ENCODE measurements around the gene KLLN.
A peak's percentile ranks its signal among the peaks of the same experiment; 100 is the strongest.
"Not testable (repeated sequence)": the region's sequence is repeated elsewhere in the genome, so short reads cannot be mapped to it uniquely, and the experiment has no call there.

The KLLN gene

GRCh38 chr10:87829986-87830729 lies 33.2 kb downstream of the KLLN start:
- TF ChIP-seq, protein P1, sequence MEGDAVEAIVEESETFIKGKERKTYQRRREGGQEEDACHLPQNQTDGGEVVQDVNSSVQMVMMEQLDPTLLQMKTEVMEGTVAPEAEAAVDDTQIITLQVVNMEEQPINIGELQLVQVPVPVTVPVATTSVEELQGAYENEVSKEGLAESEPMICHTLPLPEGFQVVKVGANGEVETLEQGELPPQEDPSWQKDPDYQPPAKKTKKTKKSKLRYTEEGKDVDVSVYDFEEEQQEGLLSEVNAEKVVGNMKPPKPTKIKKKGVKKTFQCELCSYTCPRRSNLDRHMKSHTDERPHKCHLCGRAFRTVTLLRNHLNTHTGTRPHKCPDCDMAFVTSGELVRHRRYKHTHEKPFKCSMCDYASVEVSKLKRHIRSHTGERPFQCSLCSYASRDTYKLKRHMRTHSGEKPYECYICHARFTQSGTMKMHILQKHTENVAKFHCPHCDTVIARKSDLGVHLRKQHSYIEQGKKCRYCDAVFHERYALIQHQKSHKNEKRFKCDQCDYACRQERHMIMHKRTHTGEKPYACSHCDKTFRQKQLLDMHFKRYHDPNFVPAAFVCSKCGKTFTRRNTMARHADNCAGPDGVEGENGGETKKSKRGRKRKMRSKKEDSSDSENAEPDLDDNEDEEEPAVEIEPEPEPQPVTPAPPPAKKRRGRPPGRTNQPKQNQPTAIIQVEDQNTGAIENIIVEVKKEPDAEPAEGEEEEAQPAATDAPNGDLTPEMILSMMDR (IDR thresholded peaks at IDR 0.05; ENCODE audit: insufficient read depth, missing control alignments) = no peak
- no peak for FAIRE-seq

DNA sequence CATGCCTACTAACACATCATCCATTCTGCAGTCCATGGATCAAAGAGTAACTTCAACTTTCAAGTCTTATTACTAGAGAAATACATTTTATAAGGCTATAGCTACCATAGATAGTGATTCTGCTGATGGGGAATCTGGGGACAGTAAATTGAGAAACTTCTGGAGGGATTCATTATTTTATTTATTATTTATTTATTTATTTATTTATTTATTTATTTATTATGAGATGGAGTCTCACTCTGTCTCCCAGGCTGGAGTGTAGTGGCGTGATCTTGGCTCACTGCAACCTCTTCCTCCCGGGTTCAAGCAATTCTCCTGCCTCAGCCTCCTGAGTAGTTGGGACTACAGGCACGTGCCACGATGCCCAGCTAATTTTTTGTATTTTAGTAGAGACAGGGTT lies 34.3 kb downstream of the KLLN start:
- DNase-seq (ENCODE audit: insufficient read length, low spot score); FAIRE-seq: not testable (repeated sequence)

More at GRCh38 chr10:87829986-87830729, 33.2 kb downstream of the KLLN start:
- DNase-seq (ENCODE audit: insufficient read length, low spot score) = no peak

GRCh38 chr10:87827681-87828080 lies 35.7 kb downstream of the KLLN start:
- FAIRE-seq (no peak), DNase-seq (ENCODE audit: insufficient read length, low spot score) (no peak)
- TF ChIP-seq, protein P1 (IDR thresholded peaks at IDR 0.05; ENCODE audit: insufficient read depth, missing control alignments) = no peak

DNA sequence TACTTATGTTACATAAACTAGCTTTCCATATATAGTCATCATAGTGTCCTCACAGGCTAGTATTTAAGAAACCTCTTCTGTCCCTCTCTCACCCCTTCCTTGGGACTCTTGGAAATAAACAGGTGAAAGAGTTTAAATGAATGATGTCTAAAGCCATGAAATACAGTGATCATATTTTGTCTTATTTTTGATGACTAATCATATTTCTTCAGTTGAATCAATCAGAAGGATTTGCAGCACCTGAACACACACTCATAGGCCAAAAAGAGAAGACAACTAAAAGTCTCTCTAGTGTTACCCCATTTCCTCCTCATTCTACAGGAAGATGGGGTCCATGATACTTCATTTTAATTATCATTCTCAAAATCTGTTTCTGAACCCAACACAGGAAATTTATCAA lies 36.7 kb downstream of the KLLN start:
- TF ChIP-seq, protein P1 (IDR thresholded peaks at IDR 0.05; ENCODE audit: insufficient read depth, missing control alignments) = no peak
- FAIRE-seq = no peak
- DNase-seq (ENCODE audit: insufficient read length, low spot score) = no peak

GRCh38 chr10:87819289-87819585 lies 44.1 kb downstream of the KLLN start:
- FAIRE-seq (no peak), DNase-seq (ENCODE audit: insufficient read length, low spot score) (no peak)
- TF ChIP-seq, protein P1 (IDR thresholded peaks at IDR 0.05; ENCODE audit: insufficient read depth, missing control alignments) = no peak

DNA sequence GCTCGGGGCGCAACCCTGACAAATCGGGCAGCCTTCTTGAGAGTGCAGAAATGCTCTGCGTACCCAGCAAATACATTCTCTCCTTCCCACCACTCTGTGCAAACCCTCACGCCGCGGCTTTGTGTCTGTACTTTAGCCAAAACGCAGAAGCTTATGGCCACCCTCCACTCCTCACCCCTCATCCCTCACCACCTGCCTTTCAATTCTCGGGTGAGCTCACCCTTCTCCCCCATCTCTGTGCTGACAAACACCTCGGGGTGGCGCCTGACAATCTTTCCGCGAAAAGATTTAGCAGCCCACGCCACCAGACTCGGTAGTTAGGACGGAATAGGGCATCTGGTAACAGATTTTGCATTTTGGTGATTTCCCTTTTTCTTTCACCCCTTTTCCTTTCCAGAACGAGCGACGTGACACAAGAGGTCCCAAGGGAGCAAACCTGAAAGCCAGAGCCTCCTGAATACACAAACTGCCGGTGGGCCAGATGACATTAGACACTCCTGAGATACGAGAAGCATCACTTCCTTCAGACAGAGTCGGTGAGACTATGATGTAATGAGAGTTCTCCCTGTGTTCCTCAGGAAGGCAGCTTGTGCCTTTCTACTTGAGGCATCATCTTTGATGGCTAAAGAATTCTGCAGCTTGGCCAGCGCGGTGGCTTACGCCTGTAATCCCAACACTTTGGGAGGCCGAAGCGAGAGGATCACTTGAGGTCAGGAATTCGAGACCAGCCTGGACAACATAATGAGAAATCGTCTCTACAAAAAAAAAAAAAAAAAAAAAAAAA lies 44.6 kb downstream of the KLLN start:
- FAIRE-seq = no peak
- DNase-seq (ENCODE audit: insufficient read length, low spot score) = no peak

GRCh38 chr10:87817609-87818504 lies 45.5 kb downstream of the KLLN start, which contains the start of gene ATAD1:
ATAD1 (minus strand) TSS chr10:87818226; CDS start chr10:87814599, 3,627 bp downstream.
- TF ChIP-seq, protein P1 (IDR thresholded peaks at IDR 0.05; ENCODE audit: insufficient read depth, missing control alignments) = no peak
- DNase-seq (ENCODE audit: insufficient read length, low spot score) = peak; percentile 26
- FAIRE-seq = no peak

More for the DNA sequence above, 44.6 kb downstream of the KLLN start:
- TF ChIP-seq, protein P1 (IDR thresholded peaks at IDR 0.05; ENCODE audit: insufficient read depth, missing control alignments) = no peak

Measured in D721Med (cell line).